Activated T-cell treated with anti-CD3 and anti-CD28 coated beads, Interleukin-2, amount 50 U/mL, for 72 hours (primary cell): ENCODE measurements around the gene NPTXR. TPM values are rescaled to one million over a fixed set of nuclear protein-coding genes. Genes with fewer than 3 reads are reported as not detected.

Experiments used
- ATAC-seq, 2 donors: fragments of 150-1000 bp; cut with Tn5 transposase; replicated peaks in 1 of 2; 2 replicates each; pipeline ENCODE4 v1.10.0; 2021; ENCODE audit warnings: moderate library complexity in 2 of 2, mild to moderate bottlenecking in 1 of 2
- DNase-seq, 2 donors: peaks; one replicate each; pipeline ENCODE4 v3.0.0; 2021 to 2022; ENCODE audit warnings: mixed read lengths in 1 of 2
- H3K27ac Mint-ChIP-seq: one replicate; pipeline ENCODE4 v1.8.0; 2022; ENCODE audit warnings: mild to moderate bottlenecking, moderate library complexity, mixed read lengths
- H3K27me3 Mint-ChIP-seq: one replicate; pipeline ENCODE4 v1.8.0; 2022; ENCODE audit warnings: low read depth, mixed read lengths
- H3K36me3 Mint-ChIP-seq, 2 donors: one replicate each; pipeline ENCODE4 v1.8.0; 2022; ENCODE audit warnings: mixed read lengths in 2 of 2, mild to moderate bottlenecking in 1 of 2; ENCODE audit not compliant: insufficient read depth in 2 of 2
- H3K4me1 Mint-ChIP-seq: one replicate; pipeline ENCODE4 v1.8.0; 2022; ENCODE audit warnings: low read depth, mixed read lengths
- H3K4me3 Mint-ChIP-seq, 2 donors: one replicate each; pipeline ENCODE4 v1.8.0; 2022; ENCODE audit warnings: mild to moderate bottlenecking in 2 of 2, mixed read lengths in 2 of 2, moderate library complexity in 2 of 2
- H3K9me3 Mint-ChIP-seq, 2 donors: one replicate each; pipeline ENCODE4 v1.8.0; 2022; ENCODE audit warnings: mixed read lengths in 2 of 2
- total RNA-seq, 2 donors: library from RNA; stranded (reverse); gene quantifications; one replicate each; pipeline ENCODE4 v1.2.3, GENCODE V29; 2022

Gene NPTXR
- 1 to 10 TPM; 6.3 to 6.4 TPM for total RNA-seq

DNA sequence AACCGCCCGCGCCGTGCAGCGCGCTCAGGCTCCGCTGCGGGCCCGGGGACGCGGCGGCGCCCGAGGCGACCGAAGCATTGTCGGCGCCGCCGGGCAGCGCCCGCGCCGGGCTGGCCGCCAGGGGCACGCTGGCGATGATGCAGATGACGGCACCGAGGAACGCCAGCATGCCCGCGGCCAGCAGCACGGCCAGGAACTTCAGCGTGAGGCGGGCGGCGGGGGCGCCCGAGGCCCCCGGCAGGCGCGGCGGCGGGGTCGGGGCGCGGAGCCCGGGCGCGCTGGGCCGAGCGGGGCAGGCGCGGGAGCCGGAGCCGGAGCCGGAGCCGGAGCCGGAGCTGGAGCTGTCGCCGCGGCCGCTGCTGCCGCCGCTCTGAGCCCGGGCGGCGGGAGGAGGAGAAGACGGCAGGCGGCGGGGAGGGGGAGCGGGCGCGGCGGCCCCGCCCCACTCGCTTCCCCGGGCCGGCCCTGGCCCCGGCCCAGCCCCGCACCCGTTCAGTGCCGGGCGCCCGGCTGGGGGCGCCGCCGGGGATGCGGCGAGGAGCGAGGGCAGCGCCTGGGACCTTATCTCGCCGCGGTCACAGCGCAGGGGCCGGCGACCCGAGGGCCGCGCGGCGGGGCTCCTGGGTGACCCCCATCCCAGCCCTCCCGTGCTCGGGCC is at the start of gene NPTXR:
NPTXR (minus strand) TSS at position 372 of the 658 bp plus-strand sequence.
- ATAC-seq (peak; percentile 64 to 68), DNase-seq (peak; percentile 58 to 60)
- H3K4me1 Mint-ChIP-seq, result peaks cover 11% of the 10 kb centered on the region
- H3K4me3 Mint-ChIP-seq, result peak within 1 kb of the TSS; percentile 81 to 87
- H3K27me3 Mint-ChIP-seq, result peaks cover 39% of the 10 kb centered on the region
- H3K9me3 Mint-ChIP-seq, result no peaks in the 10 kb centered on the region
- H3K27ac Mint-ChIP-seq, result no peak within 1 kb of the TSS
- no peaks in the 10 kb centered on the region for H3K36me3 Mint-ChIP-seq

GRCh38 chr22:38891256-38891655 is 47.4 kb upstream of the NPTXR start:
- ATAC-seq (no peak), DNase-seq (no peak)
- Mint-ChIP-seq H3K36me3 (no peaks in the 10 kb centered on the region), H3K9me3 (no peaks in the 10 kb centered on the region), H3K27ac (no peak overlapping the region), H3K27me3 (peaks cover 33% of the 10 kb centered on the region), H3K4me1 (peaks cover 5% of the 10 kb centered on the region), H3K4me3 (no peak overlapping the region)

- no peak overlapping the region for H3K4me3 Mint-ChIP-seq
- DNase-seq, result no peak
- H3K36me3 Mint-ChIP-seq, result no peaks in the 10 kb centered on the region
- no peaks in the 10 kb centered on the region for H3K9me3 Mint-ChIP-seq
- peaks cover 30% of the 10 kb centered on the region for H3K27me3 Mint-ChIP-seq
- H3K27ac Mint-ChIP-seq, result no peak overlapping the region
- peaks cover 6% of the 10 kb centered on the region for H3K4me1 Mint-ChIP-seq
- ATAC-seq, result no peak
These were observed 46.5 kb upstream of the NPTXR start for GRCh38 chr22:38890377-38890776.

DNA sequence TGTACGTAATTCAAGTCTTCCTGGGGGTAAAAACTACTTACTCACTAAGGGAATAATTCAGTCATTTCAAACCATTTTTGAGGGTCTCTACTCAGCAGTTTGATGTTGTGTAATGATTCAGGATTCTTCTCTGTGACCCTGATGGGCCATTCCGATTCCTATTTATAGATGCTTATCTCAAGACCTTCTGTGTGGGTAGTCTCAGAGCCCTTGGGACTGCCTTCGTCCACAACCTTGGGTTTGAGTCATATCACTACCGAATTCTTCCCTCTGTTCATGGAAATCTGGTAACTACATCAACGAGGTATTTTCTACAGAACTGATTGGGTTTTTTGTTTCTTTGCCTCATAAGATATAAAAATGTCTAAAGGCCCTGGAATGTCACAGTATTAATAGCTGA is 42.5 kb upstream of the NPTXR start:
- ATAC-seq (no peak), DNase-seq (no peak)
- Mint-ChIP-seq H3K4me1 (peaks cover 34% of the 10 kb centered on the region), H3K27ac (no peak overlapping the region), H3K36me3 (no peaks in the 10 kb centered on the region), H3K27me3 (peaks cover 2% of the 10 kb centered on the region), H3K4me3 (no peak overlapping the region), H3K9me3 (no peaks in the 10 kb centered on the region)

DNA sequence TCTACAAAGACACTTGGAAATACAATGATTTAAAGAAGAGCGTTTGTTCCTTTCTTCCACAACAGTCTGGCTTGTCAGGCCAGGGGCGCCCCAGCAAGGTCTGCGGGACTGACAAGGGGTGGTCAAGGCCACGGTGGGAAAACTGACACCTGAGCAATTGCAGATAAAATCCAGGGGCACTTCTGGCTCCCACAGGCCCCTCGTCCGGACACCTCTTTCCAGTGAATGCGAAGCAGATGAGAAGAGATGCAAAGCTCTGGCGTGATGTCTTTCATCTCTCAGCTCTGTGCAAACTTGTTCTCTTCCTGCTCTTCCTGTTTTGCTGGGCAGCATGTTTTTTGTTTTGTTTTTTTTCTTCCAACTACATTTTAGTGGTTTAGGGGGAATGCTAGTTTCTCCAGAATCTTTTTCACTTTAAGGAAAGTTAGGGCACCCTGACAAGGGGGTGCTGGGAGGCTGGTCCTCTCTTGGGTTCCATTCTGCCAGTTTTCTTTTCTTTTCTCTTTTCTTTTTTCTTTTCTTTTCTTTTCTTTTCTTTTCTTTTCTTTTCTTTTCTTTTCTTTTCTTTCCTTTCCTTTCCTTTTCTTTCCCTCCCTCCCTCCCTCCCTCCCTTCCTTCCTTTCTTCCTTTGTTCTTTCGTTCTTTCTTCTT is 39.3 kb upstream of the NPTXR start:
- ATAC-seq (no peak), DNase-seq (no peak)
- H3K27ac Mint-ChIP-seq, result no peak overlapping the region
- H3K4me3 Mint-ChIP-seq, result peak overlapping the region; percentile 45 to 54
- no peaks in the 10 kb centered on the region for H3K36me3 Mint-ChIP-seq
- H3K27me3 Mint-ChIP-seq, result peaks cover 8% of the 10 kb centered on the region
- peaks cover 36% of the 10 kb centered on the region for H3K4me1 Mint-ChIP-seq
- no peaks in the 10 kb centered on the region for H3K9me3 Mint-ChIP-seq

- H3K4me3 Mint-ChIP-seq, result peak overlapping the region; percentile 45 to 54
- no peaks in the 10 kb centered on the region for H3K9me3 Mint-ChIP-seq
- DNase-seq (no peak), ATAC-seq (peak in 1 of 2 donors; percentile 11)
- H3K27ac Mint-ChIP-seq, result no peak overlapping the region
- no peaks in the 10 kb centered on the region for H3K36me3 Mint-ChIP-seq
- H3K27me3 Mint-ChIP-seq, result peaks cover 12% of the 10 kb centered on the region
- peaks cover 36% of the 10 kb centered on the region for H3K4me1 Mint-ChIP-seq
These were observed 38.4 kb upstream of the NPTXR start for GRCh38 chr22:38881997-38882879.

GRCh38 chr22:38881464-38881871 is 37.6 kb upstream of the NPTXR start:
- Mint-ChIP-seq H3K9me3 (no peaks in the 10 kb centered on the region), H3K4me1 (peaks cover 33% of the 10 kb centered on the region), H3K27me3 (peaks cover 12% of the 10 kb centered on the region), H3K27ac (no peak overlapping the region), H3K36me3 (no peaks in the 10 kb centered on the region), H3K4me3 (no peak overlapping the region)
- ATAC-seq, result no peak
- no peak for DNase-seq

DNA sequence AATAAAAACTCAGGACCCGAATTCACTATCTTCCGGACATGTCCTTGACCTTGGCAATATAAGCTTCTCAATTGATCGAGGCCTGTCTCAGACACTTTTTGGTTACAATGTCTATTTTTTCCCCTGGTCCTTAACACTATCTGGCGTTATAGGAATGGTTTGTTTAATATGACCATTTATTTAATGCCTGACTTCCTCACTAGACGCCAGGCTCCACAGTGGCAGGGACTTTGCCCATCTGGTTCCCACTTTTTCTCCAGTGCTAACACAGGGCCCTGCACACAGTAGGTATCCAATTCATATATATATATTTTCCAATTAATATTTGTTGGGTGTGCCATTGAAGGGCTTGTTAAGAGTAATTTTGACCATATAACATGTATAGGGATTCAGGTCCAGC is 36.1 kb upstream of the NPTXR start:
- Mint-ChIP-seq H3K4me1 (peaks cover 43% of the 10 kb centered on the region), H3K36me3 (no peaks in the 10 kb centered on the region), H3K27ac (no peak overlapping the region), H3K9me3 (no peaks in the 10 kb centered on the region), H3K27me3 (peaks cover 18% of the 10 kb centered on the region), H3K4me3 (no peak overlapping the region)
- DNase-seq (no peak), ATAC-seq (no peak)

DNA sequence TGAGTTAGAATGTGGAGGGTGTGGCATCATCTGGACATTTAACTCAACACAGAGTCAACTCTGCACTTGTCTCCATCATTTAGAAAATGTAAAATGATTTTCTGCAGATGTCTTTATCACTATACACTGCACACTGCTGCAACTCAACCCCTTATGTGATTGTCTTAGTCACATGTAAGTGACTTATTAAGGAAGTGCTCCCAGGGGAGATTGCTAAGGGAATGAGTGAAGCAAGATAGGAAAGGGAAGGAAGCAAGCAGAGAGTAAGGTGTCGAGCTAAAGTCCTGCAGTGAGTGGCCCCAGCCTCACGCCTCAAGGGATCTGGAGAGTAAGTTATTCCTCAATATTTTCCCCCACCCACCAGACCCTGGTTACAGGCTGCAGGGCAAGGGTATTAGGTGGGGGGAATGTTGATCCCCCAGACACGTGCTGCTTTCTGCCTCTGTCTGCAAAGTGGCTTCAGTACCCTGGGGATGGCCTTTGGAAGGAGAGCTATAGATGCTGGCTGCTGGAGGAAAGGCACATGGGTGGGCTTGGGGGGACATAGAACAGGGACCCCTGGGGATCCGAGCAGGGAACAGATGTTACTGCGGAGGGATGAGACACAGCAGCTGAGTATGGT is 35.4 kb upstream of the NPTXR start:
- Mint-ChIP-seq H3K27ac (no peak overlapping the region), H3K9me3 (no peaks in the 10 kb centered on the region), H3K4me3 (no peak overlapping the region), H3K27me3 (peaks cover 18% of the 10 kb centered on the region), H3K36me3 (no peaks in the 10 kb centered on the region), H3K4me1 (peaks cover 51% of the 10 kb centered on the region)
- DNase-seq (no peak), ATAC-seq (no peak)

DNA sequence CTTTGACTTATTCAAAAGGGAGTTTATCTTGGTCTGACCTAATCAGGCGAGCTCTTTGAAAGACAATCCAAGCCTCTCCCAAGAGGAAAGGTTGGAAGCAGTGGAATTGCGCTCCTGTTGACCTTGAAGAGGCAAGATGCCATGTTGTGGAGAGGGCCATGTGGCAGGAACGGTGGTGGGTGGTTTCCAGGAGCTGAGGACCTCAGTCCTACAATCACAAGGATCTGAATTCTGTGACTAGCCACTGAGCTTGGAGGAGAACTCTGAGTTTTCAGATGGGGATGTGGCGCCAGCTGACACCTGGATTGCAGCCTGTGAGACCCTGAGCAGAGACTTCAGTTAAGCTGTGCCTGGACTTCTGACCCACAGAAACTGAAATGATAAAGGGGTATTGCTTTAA is 34.2 kb upstream of the NPTXR start:
- Mint-ChIP-seq H3K4me3 (no peak overlapping the region), H3K27ac (no peak overlapping the region), H3K36me3 (no peaks in the 10 kb centered on the region), H3K9me3 (no peaks in the 10 kb centered on the region), H3K27me3 (peaks cover 18% of the 10 kb centered on the region), H3K4me1 (peaks cover 52% of the 10 kb centered on the region)
- ATAC-seq (no peak), DNase-seq (no peak)

GRCh38 chr22:38874529-38875222 is 30.8 kb upstream of the NPTXR start:
- Mint-ChIP-seq H3K4me3 (peak overlapping the region; percentile 95 to 98), H3K27me3 (peaks cover 18% of the 10 kb centered on the region), H3K9me3 (no peaks in the 10 kb centered on the region), H3K27ac (peak overlapping the region; percentile 64), H3K36me3 (peaks cover 3 to 12% of the 10 kb centered on the region in 2 donors), H3K4me1 (peaks cover 53% of the 10 kb centered on the region)
- ATAC-seq (no peak), DNase-seq (no peak)
